GM20000 (cell line): Measurements from ENCODE around the gene C18orf54.
"Not testable (repeated sequence)": the region's sequence is repeated elsewhere in the genome, so short reads cannot be mapped to it uniquely, and the experiment has no call there.

Experiments used
- DNase-seq: peaks from one replicate; pipeline ENCODE4 v3.0.0; 2012; ENCODE audit warnings: low spot score
- CTCF ChIP-seq: IDR thresholded peaks from 2 replicates; pipeline ENCODE4 v1.5.1; 2012; ENCODE audit warnings: mild to moderate bottlenecking, control low read depth; ENCODE audit errors: extremely low read depth, missing control alignments

The C18orf54 gene

GRCh38 chr18:54360406-54360805, 2.7 kb downstream of the C18orf54 start:
- no peak for TF ChIP-seq CTCF
- no peak for DNase-seq

GRCh38 chr18:54378057-54378456, 20.4 kb downstream of the C18orf54 start:
- no peak for DNase-seq
- TF ChIP-seq CTCF, result no peak

GRCh38 chr18:54381640-54382039, 23.9 kb downstream of the C18orf54 start:
- TF ChIP-seq CTCF, result no peak
- no peak for DNase-seq

GRCh38 chr18:54382076-54382475, 24.4 kb downstream of the C18orf54 start:
- DNase-seq, result no peak
- TF ChIP-seq CTCF, result no peak

- TF ChIP-seq CTCF, result no peak
- no peak for DNase-seq
Measured at GRCh38 chr18:54382733-54383252, 25.1 kb downstream of the C18orf54 start.

- no peak for DNase-seq
- no peak for TF ChIP-seq CTCF
Measured at GRCh38 chr18:54386043-54386442, 28.3 kb downstream of the C18orf54 start.

- not testable (repeated sequence) for DNase-seq
Measured at GRCh38 chr18:54386800-54387495, 29.2 kb downstream of the C18orf54 start.

GRCh38 chr18:54387631-54388030, 29.9 kb downstream of the C18orf54 start:
- no peak for DNase-seq
- TF ChIP-seq CTCF, result no peak
